HEK293 (cell line): ENCODE data around the gene SPPL2B.

ENCODE experiments used
- CTCF ChIP-seq: fragments of 450-650 bp; formaldehyde crosslinking; IDR thresholded peaks from 2 replicates; pipeline ENCODE4 v1.5.1; 2016; ENCODE audit warnings: missing biosample characterization, missing genetic modification characterization
- EGR2 ChIP-seq: fragments of 450-650 bp; formaldehyde crosslinking; IDR thresholded peaks from 2 replicates; pipeline ENCODE4 v1.5.1; 2016; ENCODE audit warnings: low read depth, missing biosample characterization, missing genetic modification characterization
- KLF1 ChIP-seq: fragments of 450-650 bp; formaldehyde crosslinking; IDR thresholded peaks from 2 replicates; pipeline ENCODE4 v1.5.1; 2016; ENCODE audit warnings: missing biosample characterization, missing genetic modification characterization
- PBX3 ChIP-seq: sonication (generic); formaldehyde crosslinking; IDR thresholded peaks from 2 replicates; pipeline ENCODE4 v1.8.1; 2022; ENCODE audit warnings: mild to moderate bottlenecking, moderate library complexity, missing genetic modification reagents
- REPIN1 ChIP-seq: fragments of 450-650 bp; formaldehyde crosslinking; IDR thresholded peaks from 2 replicates; pipeline ENCODE4 v1.5.1; 2017; ENCODE audit warnings: missing biosample characterization, missing genetic modification characterization, low read depth
- TRIM28 ChIP-seq: IDR thresholded peaks from 2 replicates; pipeline ENCODE4 v1.6.1; 2011; ENCODE audit warnings: low read length, control low read depth, borderline replicate concordance
- ZBTB10 ChIP-seq: fragments of 450-650 bp; formaldehyde crosslinking; IDR thresholded peaks from 2 replicates; pipeline ENCODE4 v1.5.1; 2016; ENCODE audit warnings: missing biosample characterization, missing genetic modification characterization
- ZBTB6 ChIP-seq: fragments of 450-650 bp; formaldehyde crosslinking; IDR thresholded peaks from 2 replicates; pipeline ENCODE4 v1.5.1; 2017; ENCODE audit warnings: missing biosample characterization, missing genetic modification characterization
- ZBTB7A ChIP-seq: fragments of 450-650 bp; formaldehyde crosslinking; IDR thresholded peaks from 2 replicates; pipeline ENCODE4 v1.5.1; 2016; ENCODE audit warnings: low read depth, missing biosample characterization, missing genetic modification characterization
- ZFP37 ChIP-seq: fragments of 450-650 bp; formaldehyde crosslinking; IDR thresholded peaks from 2 replicates; pipeline ENCODE4 v1.5.1; 2016; ENCODE audit warnings: missing biosample characterization, missing genetic modification characterization
- ZNF10 ChIP-seq: fragments of 450-650 bp; formaldehyde crosslinking; IDR thresholded peaks from 2 replicates; pipeline ENCODE4 v1.5.1; 2017; ENCODE audit warnings: missing biosample characterization, missing genetic modification characterization
- ZNF19 ChIP-seq: fragments of 450-650 bp; formaldehyde crosslinking; IDR thresholded peaks from 2 replicates; pipeline ENCODE4; 2016; ENCODE audit warnings: missing biosample characterization, missing genetic modification characterization, low read depth
- ZNF202 ChIP-seq: fragments of 450-650 bp; formaldehyde crosslinking; IDR thresholded peaks from 2 replicates; pipeline ENCODE4 v1.5.1; 2016; ENCODE audit warnings: missing biosample characterization, missing genetic modification characterization, borderline replicate concordance
- ZNF221 ChIP-seq: fragments of 450-650 bp; formaldehyde crosslinking; IDR thresholded peaks from 2 replicates; pipeline ENCODE4 v1.5.1; 2017; ENCODE audit warnings: missing biosample characterization, missing genetic modification characterization, borderline replicate concordance
- ZNF239 ChIP-seq: fragments of 450-650 bp; formaldehyde crosslinking; IDR thresholded peaks from 2 replicates; pipeline ENCODE4 v1.5.1; 2016; ENCODE audit warnings: missing biosample characterization, missing genetic modification characterization
- ZNF24 ChIP-seq: fragments of 450-650 bp; formaldehyde crosslinking; IDR thresholded peaks from 2 replicates; pipeline ENCODE4 v1.5.1; 2016; ENCODE audit warnings: missing biosample characterization, missing genetic modification characterization
- ZNF266 ChIP-seq: fragments of 450-650 bp; formaldehyde crosslinking; IDR thresholded peaks from 2 replicates; pipeline ENCODE4 v1.5.1; 2016; ENCODE audit warnings: missing biosample characterization, missing genetic modification characterization, low read depth
- ZNF292 ChIP-seq: fragments of 450-650 bp; formaldehyde crosslinking; IDR thresholded peaks from 2 replicates; pipeline ENCODE4 v1.5.1; 2016; ENCODE audit warnings: low read depth, missing biosample characterization, missing genetic modification characterization, borderline replicate concordance
- ZNF394 ChIP-seq: fragments of 450-650 bp; formaldehyde crosslinking; IDR thresholded peaks from 2 replicates; pipeline ENCODE4 v1.5.1; 2016; ENCODE audit warnings: missing biosample characterization, missing genetic modification characterization, mild to moderate bottlenecking, moderate library complexity, borderline replicate concordance
- ZNF549 ChIP-seq: fragments of 450-650 bp; IDR thresholded peaks from 2 replicates; pipeline ENCODE4 v1.5.1; 2018; ENCODE audit warnings: missing biosample characterization, missing genetic modification characterization, mild to moderate bottlenecking, inconsistent platforms, moderate library complexity
- ZNF621 ChIP-seq: fragments of 450-650 bp; formaldehyde crosslinking; IDR thresholded peaks from 2 replicates; pipeline ENCODE4 v1.5.1; 2017; ENCODE audit warnings: missing biosample characterization, missing genetic modification characterization
- ZNF626 ChIP-seq: fragments of 450-650 bp; sonication (Bioruptor Pico); formaldehyde crosslinking; IDR thresholded peaks from 2 replicates; pipeline ENCODE4 v1.5.1; 2018; ENCODE audit warnings: missing biosample characterization, missing genetic modification characterization, inconsistent platforms
- ZNF768 ChIP-seq: fragments of 450-650 bp; formaldehyde crosslinking; IDR thresholded peaks from 2 replicates; pipeline ENCODE4 v1.5.1; 2018; ENCODE audit warnings: missing biosample characterization, mild to moderate bottlenecking, missing genetic modification characterization
- ZNF843 ChIP-seq: fragments of 450-650 bp; formaldehyde crosslinking; IDR thresholded peaks from 2 replicates; pipeline ENCODE4 v1.5.1; 2016; ENCODE audit warnings: missing biosample characterization, missing genetic modification characterization
- TF ChIP-seq, protein P1 (sequence below): fragments of 450-650 bp; formaldehyde crosslinking; optimal IDR thresholded peaks from 2 replicates; pipeline ENCODE3; 2016; ENCODE audit warnings: missing biosample characterization, mild to moderate bottlenecking, missing genetic modification characterization
- TF ChIP-seq, protein P2 (sequence below): fragments of 450-650 bp; formaldehyde crosslinking; IDR thresholded peaks from 2 replicates; pipeline ENCODE4 v1.5.1; 2016; ENCODE audit warnings: missing biosample characterization, missing genetic modification characterization
- TF ChIP-seq, protein P3 (sequence below): fragments of 450-650 bp; formaldehyde crosslinking; IDR thresholded peaks from 2 replicates; pipeline ENCODE4 v1.5.1; 2017; ENCODE audit warnings: missing biosample characterization, missing genetic modification characterization

Gene SPPL2B

GRCh38 chr19:2362046-2362969 lies 33.8 kb downstream of the SPPL2B start (continued):
- TF ChIP-seq ZNF292 (tag by site-specific recombination) (no peak), ZNF239 (tag by site-specific recombination) (0 out of 2 replicates have a peak, but pooled peaks have one; percentile 54), ZNF10 (tag by site-specific recombination) (no peak), ZNF19 (no peak), CTCF (peak; percentile 15; the same call in 1 of the 2 replicates), ZBTB10 (tag by site-specific recombination) (no peak), ZBTB7A (no peak), ZNF626 (tag by site-specific recombination) (no peak), ZBTB6 (no peak), ZNF843 (tag by site-specific recombination) (no peak), ZNF24 (no peak), PBX3 (CRISPR knock-in tag) (no peak), REPIN1 (tag by site-specific recombination) (no peak), ZNF768 (tag by site-specific recombination) (no peak), ZFP37 (no peak), KLF1 (tag by site-specific recombination) (no peak; the same call in 1 of the 2 replicates), ZNF394 (tag by site-specific recombination) (no peak), TRIM28 (no peak), ZNF202 (tag by site-specific recombination) (no peak), ZNF549 (tag by site-specific recombination) (no peak), ZNF621 (tag by site-specific recombination) (no peak; the same call in 1 of the 2 replicates), ZNF221 (tag by site-specific recombination) (no peak), ZNF266 (tag by site-specific recombination) (0 out of 2 replicates have a peak, but pooled peaks have one; percentile 23), EGR2 (tag by site-specific recombination) (no peak)
- TF ChIP-seq, protein P1, sequence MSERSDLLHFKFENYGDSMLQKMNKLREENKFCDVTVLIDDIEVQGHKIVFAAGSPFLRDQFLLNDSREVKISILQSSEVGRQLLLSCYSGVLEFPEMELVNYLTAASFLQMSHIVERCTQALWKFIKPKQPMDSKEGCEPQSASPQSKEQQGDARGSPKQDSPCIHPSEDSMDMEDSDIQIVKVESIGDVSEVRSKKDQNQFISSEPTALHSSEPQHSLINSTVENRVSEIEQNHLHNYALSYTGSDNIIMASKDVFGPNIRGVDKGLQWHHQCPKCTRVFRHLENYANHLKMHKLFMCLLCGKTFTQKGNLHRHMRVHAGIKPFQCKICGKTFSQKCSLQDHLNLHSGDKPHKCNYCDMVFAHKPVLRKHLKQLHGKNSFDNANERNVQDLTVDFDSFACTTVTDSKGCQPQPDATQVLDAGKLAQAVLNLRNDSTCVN (tag by site-specific recombination) = no peak
- TF ChIP-seq, protein P2, sequence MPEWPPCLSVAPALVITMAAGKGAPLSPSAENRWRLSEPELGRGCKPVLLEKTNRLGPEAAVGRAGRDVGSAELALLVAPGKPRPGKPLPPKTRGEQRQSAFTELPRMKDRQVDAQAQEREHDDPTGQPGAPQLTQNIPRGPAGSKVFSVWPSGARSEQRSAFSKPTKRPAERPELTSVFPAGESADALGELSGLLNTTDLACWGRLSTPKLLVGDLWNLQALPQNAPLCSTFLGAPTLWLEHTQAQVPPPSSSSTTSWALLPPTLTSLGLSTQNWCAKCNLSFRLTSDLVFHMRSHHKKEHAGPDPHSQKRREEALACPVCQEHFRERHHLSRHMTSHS (tag by site-specific recombination) = 0 out of 2 replicates have a peak, but pooled peaks have one; percentile 53
- TF ChIP-seq, protein P3, sequence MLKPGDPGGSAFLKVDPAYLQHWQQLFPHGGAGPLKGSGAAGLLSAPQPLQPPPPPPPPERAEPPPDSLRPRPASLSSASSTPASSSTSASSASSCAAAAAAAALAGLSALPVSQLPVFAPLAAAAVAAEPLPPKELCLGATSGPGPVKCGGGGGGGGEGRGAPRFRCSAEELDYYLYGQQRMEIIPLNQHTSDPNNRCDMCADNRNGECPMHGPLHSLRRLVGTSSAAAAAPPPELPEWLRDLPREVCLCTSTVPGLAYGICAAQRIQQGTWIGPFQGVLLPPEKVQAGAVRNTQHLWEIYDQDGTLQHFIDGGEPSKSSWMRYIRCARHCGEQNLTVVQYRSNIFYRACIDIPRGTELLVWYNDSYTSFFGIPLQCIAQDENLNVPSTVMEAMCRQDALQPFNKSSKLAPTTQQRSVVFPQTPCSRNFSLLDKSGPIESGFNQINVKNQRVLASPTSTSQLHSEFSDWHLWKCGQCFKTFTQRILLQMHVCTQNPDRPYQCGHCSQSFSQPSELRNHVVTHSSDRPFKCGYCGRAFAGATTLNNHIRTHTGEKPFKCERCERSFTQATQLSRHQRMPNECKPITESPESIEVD (tag by site-specific recombination) = no peak
